ENCODE measurements around the gene MAPK10.

MAPK10 gene

GRCh38 chr4:86156531-86156930 is 203.3 kb downstream of the MAPK10 start:
- TF ChIP-seq CTCF (IDR thresholded peaks at IDR 0.05; ENCODE audit: low read depth, low read length), result no peak
- no peak for DNase-seq (ENCODE audit: low read depth, low spot score)
- in situ Hi-C loops (cut with HindIII; ENCODE audit: low sequenced_read_pairs), result no loop called here
- no peak overlapping the region for H3K4me3 ChIP-seq (ENCODE audit: low read depth, low read length)

- no peak overlapping the region for H3K4me3 ChIP-seq (ENCODE audit: low read depth, low read length)
- DNase-seq (ENCODE audit: low read depth, low spot score), result no peak
- no peak for TF ChIP-seq CTCF (IDR thresholded peaks at IDR 0.05; ENCODE audit: low read depth, low read length)
- in situ Hi-C loops (cut with HindIII; ENCODE audit: low sequenced_read_pairs), result no loop called here
These were observed 204.1 kb downstream of the MAPK10 start for GRCh38 chr4:86155766-86156165.

- no peak for TF ChIP-seq CTCF (IDR thresholded peaks at IDR 0.05; ENCODE audit: low read depth, low read length)
- DNase-seq (ENCODE audit: low read depth, low spot score), result no peak
- in situ Hi-C loops (cut with HindIII; ENCODE audit: low sequenced_read_pairs), result no loop called here
- no peak overlapping the region for H3K4me3 ChIP-seq (ENCODE audit: low read depth, low read length)
These were observed 207.4 kb downstream of the MAPK10 start for GRCh38 chr4:86152454-86152853.

GRCh38 chr4:86151196-86151595 is 208.7 kb downstream of the MAPK10 start:
- in situ Hi-C loops (cut with HindIII; ENCODE audit: low sequenced_read_pairs), result no loop called here
- TF ChIP-seq CTCF (IDR thresholded peaks at IDR 0.05; ENCODE audit: low read depth, low read length), result no peak
- no peak for DNase-seq (ENCODE audit: low read depth, low spot score)
- no peak overlapping the region for H3K4me3 ChIP-seq (ENCODE audit: low read depth, low read length)

- TF ChIP-seq CTCF (IDR thresholded peaks at IDR 0.05; ENCODE audit: low read depth, low read length), result no peak
- H3K4me3 ChIP-seq (ENCODE audit: low read depth, low read length), result no peak overlapping the region
- DNase-seq (ENCODE audit: low read depth, low spot score), result no peak
- in situ Hi-C loops (cut with HindIII; ENCODE audit: low sequenced_read_pairs), result no loop called here
These were observed 218.7 kb downstream of the MAPK10 start for GRCh38 chr4:86141161-86141560.

- in situ Hi-C loops (cut with HindIII; ENCODE audit: low sequenced_read_pairs), result no loop called here
- no peak for DNase-seq (ENCODE audit: low read depth, low spot score)
- no peak for TF ChIP-seq CTCF (IDR thresholded peaks at IDR 0.05; ENCODE audit: low read depth, low read length)
- H3K4me3 ChIP-seq (ENCODE audit: low read depth, low read length), result no peak overlapping the region
These were observed 227.4 kb downstream of the MAPK10 start for GRCh38 chr4:86132468-86132867.

- no peak overlapping the region for H3K4me3 ChIP-seq (ENCODE audit: low read depth, low read length)
- no peak for DNase-seq (ENCODE audit: low read depth, low spot score)
- no peak for TF ChIP-seq CTCF (IDR thresholded peaks at IDR 0.05; ENCODE audit: low read depth, low read length)
- in situ Hi-C loops (cut with HindIII; ENCODE audit: low sequenced_read_pairs), result no loop called here
These were observed 228.4 kb downstream of the MAPK10 start for GRCh38 chr4:86131456-86131855.

Measured in astrocyte of the spinal cord (primary cell).